MM.1S (cell line): ENCODE measurements around the gene VAC14.

Experiments
- DNase-seq: peaks from one replicate; pipeline ENCODE4 v3.0.0-alpha.2; 2015
- H2AFZ ChIP-seq: fragments of 300-600 bp; sonication (generic); 2 replicates; pipeline ENCODE4 v1.6.0; 2016; ENCODE audit warnings: antibody characterized with exemption, low read length
- H3F3A ChIP-seq: fragments of 300-600 bp; sonication (generic); 2 replicates; pipeline ENCODE4 v1.6.1; 2016; ENCODE audit warnings: mild to moderate bottlenecking, antibody characterized with exemption, low read length, moderate library complexity, mixed read lengths; ENCODE audit not compliant: insufficient read depth
- H3K27ac ChIP-seq: fragments of 300-600 bp; sonication (generic); 2 replicates; pipeline ENCODE4 v1.5.1; 2016; ENCODE audit warnings: mild to moderate bottlenecking, low read length
- H3K27me3 ChIP-seq: fragments of 300-600 bp; sonication (generic); replicated peaks from 2 replicates; pipeline ENCODE4 v1.6.0; 2016; ENCODE audit warnings: low read length; ENCODE audit not compliant: insufficient read depth
- H3K36me3 ChIP-seq: fragments of 300-600 bp; sonication (generic); replicated peaks from 2 replicates; pipeline ENCODE4 v1.6.1; 2016; ENCODE audit warnings: mild to moderate bottlenecking, low read length, mixed read lengths; ENCODE audit not compliant: insufficient read depth
- H3K4me1 ChIP-seq: fragments of 300-600 bp; sonication (generic); 2 replicates; pipeline ENCODE4 v1.6.1; 2016; ENCODE audit warnings: low read length, mixed read lengths
- H3K4me2 ChIP-seq: fragments of 300-600 bp; sonication (generic); 2 replicates; pipeline ENCODE4 v1.6.0; 2016; ENCODE audit warnings: low read depth, low read length
- H3K4me3 ChIP-seq: fragments of 300-600 bp; sonication (generic); 2 replicates; pipeline ENCODE4 v1.5.1; 2016; ENCODE audit warnings: low read length, mixed read lengths
- H3K79me2 ChIP-seq: fragments of 300-600 bp; sonication (generic); 2 replicates; pipeline ENCODE4 v1.6.1; 2016; ENCODE audit warnings: mixed run types, low read length, mixed read lengths
- H3K9ac ChIP-seq: fragments of 300-600 bp; sonication (generic); 2 replicates; pipeline ENCODE4 v1.6.1; 2016; ENCODE audit warnings: low read length, mixed read lengths
- H3K9me2 ChIP-seq: fragments of 300-600 bp; sonication (generic); replicated peaks from 2 replicates; pipeline ENCODE4 v1.6.1; 2016; ENCODE audit warnings: mild to moderate bottlenecking, low read length, mixed read lengths; ENCODE audit not compliant: insufficient read depth
- H3K9me3 ChIP-seq: fragments of 300-600 bp; sonication (generic); replicated peaks from 2 replicates; pipeline ENCODE4 v1.6.1; 2016; ENCODE audit warnings: mild to moderate bottlenecking, low read length, mixed read lengths; ENCODE audit not compliant: insufficient read depth
- H4K20me1 ChIP-seq: fragments of 300-600 bp; sonication (generic); 2 replicates; pipeline ENCODE4 v1.6.1; 2016; ENCODE audit warnings: mild to moderate bottlenecking, low read length, moderate library complexity, mixed read lengths; ENCODE audit not compliant: insufficient read depth
- EZH2 ChIP-seq: fragments of 300-600 bp; sonication (generic); optimal IDR thresholded peaks from 2 replicates; pipeline ENCODE3; 2017; ENCODE audit warnings: low read depth, mild to moderate bottlenecking, antibody characterized with exemption, low read length, mixed read lengths
- EZH2phosphoT487 ChIP-seq: fragments of 300-600 bp; sonication (generic); IDR thresholded peaks from 2 replicates; pipeline ENCODE4 v1.6.1; 2018; ENCODE audit warnings: antibody characterized with exemption, low read length
- TF ChIP-seq, protein P1 (sequence below): fragments of 300-600 bp; sonication (generic); IDR thresholded peaks from 2 replicates; pipeline ENCODE4 v1.5.1; 2016; ENCODE audit warnings: antibody characterized with exemption, low read length, mixed read lengths

Gene VAC14

DNA sequence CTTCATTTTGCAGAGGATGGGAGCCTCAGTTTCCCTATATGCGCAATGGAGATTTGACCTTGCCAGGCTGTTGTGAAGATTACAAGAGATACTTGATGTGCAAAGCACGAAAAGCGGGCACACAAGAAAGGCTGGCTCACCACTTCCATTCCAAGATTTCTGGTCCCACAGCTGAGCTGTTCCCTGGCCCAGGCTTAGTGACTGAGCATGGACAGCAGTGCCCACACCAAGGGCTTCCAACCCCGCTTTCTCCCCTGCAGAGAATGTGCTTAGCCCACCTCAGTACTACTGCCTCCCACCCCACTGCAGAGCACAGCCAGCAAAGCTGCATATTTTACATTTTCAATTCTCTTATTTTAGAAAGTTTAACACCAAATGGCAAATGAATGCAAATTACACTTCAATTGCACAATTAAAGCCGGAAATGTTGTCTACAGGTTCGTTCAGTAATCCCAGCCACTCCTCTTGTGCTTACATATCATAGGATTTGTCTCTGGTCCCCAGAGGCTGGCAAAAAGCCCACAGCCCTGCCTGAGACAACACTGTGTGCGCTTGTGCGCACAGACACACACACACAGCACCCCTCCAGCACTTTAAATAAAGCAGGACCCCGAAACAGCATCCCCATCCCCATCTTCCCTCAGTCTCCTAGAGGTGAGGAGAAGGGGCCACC, 51.8 kb downstream of the VAC14 start:
- H2AFZ ChIP-seq = no peak overlapping the region
- H3K9me2 ChIP-seq = no peaks in the 10 kb centered on the region
- H3F3A ChIP-seq = no peaks in the 10 kb centered on the region
- H3K4me3 ChIP-seq = no peak overlapping the region
- H3K27me3 ChIP-seq = no peaks in the 10 kb centered on the region
- no peaks in the 10 kb centered on the region for H3K79me2 ChIP-seq
- no peak for DNase-seq
- H4K20me1 ChIP-seq = no peaks in the 10 kb centered on the region
- H3K9ac ChIP-seq = no peak overlapping the region
- no peaks in the 10 kb centered on the region for H3K9me3 ChIP-seq
- no peaks in the 10 kb centered on the region for H3K4me1 ChIP-seq
- no peaks in the 10 kb centered on the region for H3K36me3 ChIP-seq
- H3K4me2 ChIP-seq = no peak overlapping the region
- no peak overlapping the region for H3K27ac ChIP-seq
- TF ChIP-seq, protein P1, sequence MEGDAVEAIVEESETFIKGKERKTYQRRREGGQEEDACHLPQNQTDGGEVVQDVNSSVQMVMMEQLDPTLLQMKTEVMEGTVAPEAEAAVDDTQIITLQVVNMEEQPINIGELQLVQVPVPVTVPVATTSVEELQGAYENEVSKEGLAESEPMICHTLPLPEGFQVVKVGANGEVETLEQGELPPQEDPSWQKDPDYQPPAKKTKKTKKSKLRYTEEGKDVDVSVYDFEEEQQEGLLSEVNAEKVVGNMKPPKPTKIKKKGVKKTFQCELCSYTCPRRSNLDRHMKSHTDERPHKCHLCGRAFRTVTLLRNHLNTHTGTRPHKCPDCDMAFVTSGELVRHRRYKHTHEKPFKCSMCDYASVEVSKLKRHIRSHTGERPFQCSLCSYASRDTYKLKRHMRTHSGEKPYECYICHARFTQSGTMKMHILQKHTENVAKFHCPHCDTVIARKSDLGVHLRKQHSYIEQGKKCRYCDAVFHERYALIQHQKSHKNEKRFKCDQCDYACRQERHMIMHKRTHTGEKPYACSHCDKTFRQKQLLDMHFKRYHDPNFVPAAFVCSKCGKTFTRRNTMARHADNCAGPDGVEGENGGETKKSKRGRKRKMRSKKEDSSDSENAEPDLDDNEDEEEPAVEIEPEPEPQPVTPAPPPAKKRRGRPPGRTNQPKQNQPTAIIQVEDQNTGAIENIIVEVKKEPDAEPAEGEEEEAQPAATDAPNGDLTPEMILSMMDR = no peak
- no peak for TF ChIP-seq EZH2phosphoT487
- TF ChIP-seq EZH2 = no peak

DNA sequence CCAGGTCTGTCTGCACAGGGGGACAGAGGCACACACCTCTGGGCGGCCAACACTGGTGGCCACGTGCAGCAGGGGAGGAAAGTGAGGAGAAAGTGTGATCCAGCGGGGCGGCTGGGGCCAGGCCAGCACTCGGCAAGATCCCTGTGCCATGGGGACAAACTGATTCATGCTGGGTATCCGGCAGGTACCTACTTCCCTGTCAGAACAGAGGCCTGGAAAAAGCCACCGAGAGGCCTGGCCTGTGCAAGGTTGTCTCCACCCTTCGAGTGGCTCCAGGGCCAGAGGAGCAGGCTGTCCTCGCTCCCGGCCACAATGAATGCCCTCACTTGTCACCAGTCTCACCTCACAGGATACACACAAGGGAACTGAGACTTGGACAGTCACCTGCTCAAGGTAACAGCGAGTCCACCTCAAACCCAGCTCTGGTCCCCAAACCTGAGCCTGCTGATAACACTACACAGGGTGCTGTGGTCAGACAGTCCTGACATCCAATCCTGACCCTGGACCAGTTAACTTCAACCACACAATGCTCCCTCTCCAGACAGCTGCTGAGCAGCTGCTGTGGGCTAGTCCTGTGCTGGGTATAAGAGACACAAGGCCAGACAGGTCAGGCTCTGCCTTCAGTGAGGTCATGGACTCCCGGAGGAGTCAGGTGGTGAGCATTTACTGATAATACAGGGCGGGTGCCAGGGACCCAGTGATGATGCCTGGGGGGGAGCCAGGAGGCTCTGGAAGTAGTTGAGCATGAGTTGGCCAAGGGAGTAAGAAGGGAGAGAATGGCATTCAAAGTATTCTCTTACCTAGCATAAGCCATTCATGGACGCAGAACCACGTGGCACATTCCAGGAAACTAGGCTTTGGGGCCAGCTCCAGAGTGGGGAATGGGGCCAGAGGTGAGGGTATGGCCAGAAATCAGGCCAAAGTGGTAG, 53.0 kb downstream of the VAC14 start:
- DNase-seq = no peak
- Histone ChIP-seq H3K9me3 (no peaks in the 10 kb centered on the region), H3K4me2 (no peak overlapping the region)

DNA sequence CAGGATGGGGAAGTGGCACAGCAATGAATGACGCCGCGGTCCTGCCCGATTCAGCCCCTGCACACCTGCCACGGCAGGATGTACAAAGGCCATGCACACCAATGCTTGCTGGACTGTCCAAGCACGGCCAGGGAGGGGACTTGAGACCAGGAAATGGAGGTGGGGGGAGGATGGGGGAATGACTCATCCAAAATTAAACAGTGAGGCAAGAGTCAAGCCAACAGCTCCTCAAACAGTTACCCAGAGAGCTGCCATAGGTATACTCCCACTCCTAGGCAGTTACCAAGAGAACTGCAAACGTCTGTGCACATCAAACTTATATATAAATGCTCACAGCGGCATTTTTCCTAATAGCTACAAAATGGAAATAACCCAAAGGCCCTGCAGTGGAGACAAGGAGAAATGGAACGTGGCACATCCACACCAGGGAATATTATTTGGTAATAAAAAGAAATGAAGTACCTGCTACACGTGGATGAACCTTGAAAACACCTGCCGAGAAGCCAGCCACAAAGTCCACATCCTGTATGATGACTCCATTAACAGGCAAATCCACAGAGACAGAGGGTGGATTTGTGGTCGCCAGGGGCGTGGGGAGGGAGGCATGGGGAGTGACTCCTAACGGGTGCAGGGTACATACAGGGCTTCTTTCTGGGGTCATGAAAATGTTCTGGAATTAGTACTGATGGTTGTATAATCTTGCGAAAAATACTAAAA, 54.1 kb downstream of the VAC14 start:
- no peak for DNase-seq
- Histone ChIP-seq H3K9ac (no peak overlapping the region), H3K9me3 (no peaks in the 10 kb centered on the region), H3K9me2 (no peaks in the 10 kb centered on the region), H3K4me1 (no peaks in the 10 kb centered on the region), H3K27me3 (no peaks in the 10 kb centered on the region), H3K79me2 (no peaks in the 10 kb centered on the region), H2AFZ (no peak overlapping the region), H3K4me2 (no peak overlapping the region), H3K36me3 (no peaks in the 10 kb centered on the region), H4K20me1 (no peaks in the 10 kb centered on the region), H3F3A (no peaks in the 10 kb centered on the region), H3K4me3 (no peak overlapping the region), H3K27ac (no peak overlapping the region)
- TF ChIP-seq EZH2 (no peak), EZH2phosphoT487 (no peak)
- TF ChIP-seq, protein P1 = no peak

More for the DNA sequence above, 53.0 kb downstream of the VAC14 start:
- TF ChIP-seq, protein P1 = no peak
- no peak for TF ChIP-seq EZH2phosphoT487
- TF ChIP-seq EZH2 = no peak
- Histone ChIP-seq H2AFZ (no peak overlapping the region), H3K79me2 (no peaks in the 10 kb centered on the region), H4K20me1 (no peaks in the 10 kb centered on the region), H3K4me3 (no peak overlapping the region), H3F3A (no peaks in the 10 kb centered on the region), H3K36me3 (no peaks in the 10 kb centered on the region), H3K4me1 (no peaks in the 10 kb centered on the region), H3K9ac (no peak overlapping the region), H3K27me3 (no peaks in the 10 kb centered on the region), H3K9me2 (no peaks in the 10 kb centered on the region), H3K27ac (no peak overlapping the region)
